Trophoblast cell (in vitro differentiated cells and primary cell): ENCODE results near the gene CD180.

Experiments
- DNase-seq, 2 donors: peaks; one replicate each; pipeline ENCODE4 v3.0.0-alpha.2; 2016
- H2AFZ ChIP-seq: 2 replicates; pipeline ENCODE4 v1.6.1; 2013; ENCODE audit warnings: low read length, moderate library complexity, mild to moderate bottlenecking; ENCODE audit not compliant: insufficient read depth, poor library complexity
- H2AK5ac ChIP-seq: 2 replicates; pipeline ENCODE4 v1.6.1; 2013; ENCODE audit warnings: mild to moderate bottlenecking, low read length
- H2BK120ac ChIP-seq: 2 replicates; pipeline ENCODE4 v1.6.1; 2013; ENCODE audit warnings: low read length, mild to moderate bottlenecking, moderate library complexity; ENCODE audit not compliant: insufficient read depth, poor library complexity
- H2BK12ac ChIP-seq: 2 replicates; pipeline ENCODE4 v1.6.1; 2013; ENCODE audit warnings: mild to moderate bottlenecking, low read length, moderate library complexity
- H2BK5ac ChIP-seq: 2 replicates; pipeline ENCODE4 v1.6.1; 2013; ENCODE audit warnings: low read length, low read depth, moderate library complexity, mild to moderate bottlenecking; ENCODE audit not compliant: poor library complexity
- H3K14ac ChIP-seq: 2 replicates; pipeline ENCODE4 v1.6.1; 2013; ENCODE audit warnings: mild to moderate bottlenecking, low read length
- H3K18ac ChIP-seq: 2 replicates; pipeline ENCODE4 v1.6.1; 2013; ENCODE audit warnings: mild to moderate bottlenecking, low read length
- H3K23ac ChIP-seq: 2 replicates; pipeline ENCODE4 v1.6.1; 2013; ENCODE audit warnings: low read length
- H3K27ac ChIP-seq: 2 replicates; pipeline ENCODE4 v1.5.1; 2013; ENCODE audit warnings: low read depth, mild to moderate bottlenecking, inconsistent platforms, low read length, moderate library complexity
- H3K27me3 ChIP-seq: 2 replicates; pipeline ENCODE4 v1.6.1; 2013; ENCODE audit warnings: inconsistent platforms, mild to moderate bottlenecking, low read length, moderate library complexity; ENCODE audit not compliant: insufficient read depth
- H3K36me3 ChIP-seq, 2 experiments: 1 replicate in 1 of 2; 2 replicates in 1 of 2; pipeline ENCODE4 v1.6.1; 2013; ENCODE audit warnings: low read length in 2 of 2, mild to moderate bottlenecking in 2 of 2, moderate library complexity in 1 of 2; ENCODE audit not compliant: insufficient read depth in 2 of 2, control insufficient read depth in 1 of 2
- H3K4ac ChIP-seq: 2 replicates; pipeline ENCODE4 v1.6.1; 2013; ENCODE audit warnings: low read depth, mild to moderate bottlenecking, low read length, moderate library complexity
- H3K4me1 ChIP-seq, 2 experiments: 1 replicate in 1 of 2; 2 replicates in 1 of 2; pipeline ENCODE4 v1.6.1; 2013; ENCODE audit warnings: low read length in 2 of 2, mild to moderate bottlenecking in 2 of 2, moderate library complexity in 1 of 2; ENCODE audit not compliant: insufficient read depth in 2 of 2, control insufficient read depth in 1 of 2
- H3K4me2 ChIP-seq: 2 replicates; pipeline ENCODE4 v1.6.1; 2013; ENCODE audit warnings: inconsistent platforms, mild to moderate bottlenecking, low read length, moderate library complexity
- H3K4me3 ChIP-seq: 2 replicates; pipeline ENCODE4 v1.5.1; 2013; ENCODE audit warnings: mild to moderate bottlenecking, low read depth, low read length, inconsistent platforms
- H3K79me1 ChIP-seq: one replicate; pipeline ENCODE4 v1.6.1; 2013; ENCODE audit warnings: low read length
- H3K79me2 ChIP-seq: 2 replicates; pipeline ENCODE4 v1.6.1; 2013; ENCODE audit warnings: low read length, mild to moderate bottlenecking; ENCODE audit not compliant: control insufficient read depth, insufficient read depth, poor library complexity
- H3K9ac ChIP-seq: 2 replicates; pipeline ENCODE4 v1.6.1; 2013; ENCODE audit warnings: mild to moderate bottlenecking, low read length
- H3K9me3 ChIP-seq: 2 replicates; pipeline ENCODE4 v1.6.1; 2013; ENCODE audit warnings: low read depth, mild to moderate bottlenecking, control low read depth, inconsistent platforms, low read length; ENCODE audit not compliant: insufficient read depth
- H4K12ac ChIP-seq: 2 replicates; pipeline ENCODE4 v1.6.1; 2013; ENCODE audit warnings: low read depth, mild to moderate bottlenecking, low read length, moderate library complexity
- H4K8ac ChIP-seq: 2 replicates; pipeline ENCODE4 v1.6.1; 2013; ENCODE audit warnings: low read depth, mild to moderate bottlenecking, low read length, moderate library complexity
- H4K91ac ChIP-seq: one replicate; pipeline ENCODE4 v1.6.1; 2013; ENCODE audit warnings: low read depth, mild to moderate bottlenecking, low read length, moderate library complexity
- WGBS: extraction: QIAGEN DNeasy Blood & Tissue Kit; methylation state at CpG from one replicate; pipeline ENCODE4 v1.1.7; 2013; ENCODE audit warnings: missing lambda C conversion rate; ENCODE audit not compliant: insufficient read length, insufficient coverage; ENCODE audit errors: extremely low coverage; 5-methylcytosine and 5-hydroxymethylcytosine counted together

The CD180 gene

DNA sequence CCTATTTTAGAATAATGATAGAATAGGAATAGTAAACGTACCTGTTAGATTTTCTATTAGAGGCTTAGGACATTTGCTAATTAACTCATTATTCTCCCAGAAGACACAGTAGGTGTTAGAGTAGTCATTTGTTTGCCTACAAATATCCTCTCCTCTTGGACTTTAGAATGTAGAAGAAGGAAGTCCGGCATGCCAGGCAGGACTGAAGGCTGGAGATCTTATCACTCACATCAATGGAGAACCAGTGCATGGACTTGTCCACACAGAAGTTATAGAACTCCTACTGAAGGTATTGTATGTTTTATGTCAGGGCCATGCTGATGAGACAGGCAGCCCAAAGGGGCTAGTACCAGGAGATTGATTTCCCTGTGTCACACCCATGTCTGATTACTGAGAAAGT is 43.3 kb downstream of the CD180 start:
- Histone ChIP-seq H3K27me3 (no peaks in the 10 kb centered on the region), H3K79me1 (no peaks in the 10 kb centered on the region), H3K14ac (no peak overlapping the region), H3K4me2 (no peak overlapping the region), H3K79me2 (no peaks in the 10 kb centered on the region), H2AK5ac (no peak overlapping the region), H3K23ac (no peak overlapping the region), H3K9me3 (no peaks in the 10 kb centered on the region), H3K27ac (no peak overlapping the region), H4K91ac (no peak overlapping the region), H3K4me1 (no peaks in the 10 kb centered on the region), H3K4ac (no peak overlapping the region), H3K36me3 (peaks cover 2 to 4% of the 10 kb centered on the region in 2 experiments), H2BK120ac (no peak overlapping the region), H2AFZ (no peak overlapping the region), H4K12ac (no peak overlapping the region), H3K4me3 (no peak overlapping the region), H3K18ac (no peak overlapping the region), H2BK5ac (no peak overlapping the region), H4K8ac (no peak overlapping the region), H2BK12ac (no peak overlapping the region), H3K9ac (no peak overlapping the region)
- DNase-seq = no peak
- no CpG with 5 or more reads among the region's 2 CpGs for WGBS

- H2AFZ ChIP-seq = no peak overlapping the region
- no peak overlapping the region for H3K27ac ChIP-seq
- no peaks in the 10 kb centered on the region for H3K79me2 ChIP-seq
- no peak overlapping the region for H2BK120ac ChIP-seq
- H3K23ac ChIP-seq = no peak overlapping the region
- no peak overlapping the region for H4K91ac ChIP-seq
- H3K4me3 ChIP-seq = no peak overlapping the region
- H2BK12ac ChIP-seq = no peak overlapping the region
- no peak for DNase-seq
- no peak overlapping the region for H3K4ac ChIP-seq
- peaks cover 2 to 4% of the 10 kb centered on the region in 2 experiments for H3K36me3 ChIP-seq
- WGBS = no CpG with 5 or more reads among the region's 6 CpGs
- H2AK5ac ChIP-seq = no peak overlapping the region
- H2BK5ac ChIP-seq = no peak overlapping the region
- no peak overlapping the region for H4K12ac ChIP-seq
- no peaks in the 10 kb centered on the region for H3K79me1 ChIP-seq
- no peak overlapping the region for H3K4me2 ChIP-seq
- H4K8ac ChIP-seq = no peak overlapping the region
- H3K14ac ChIP-seq = no peak overlapping the region
- H3K9ac ChIP-seq = no peak overlapping the region
- no peaks in the 10 kb centered on the region for H3K27me3 ChIP-seq
- no peaks in the 10 kb centered on the region for H3K4me1 ChIP-seq
- H3K9me3 ChIP-seq = no peaks in the 10 kb centered on the region
- H3K18ac ChIP-seq = no peak overlapping the region
These were observed 44.2 kb downstream of the CD180 start for GRCh38 chr5:67152400-67152799.

- Histone ChIP-seq H2BK5ac (no peak overlapping the region), H3K4ac (no peak overlapping the region), H3K18ac (no peak overlapping the region), H3K9ac (no peak overlapping the region), H4K8ac (no peak overlapping the region), H3K27me3 (no peaks in the 10 kb centered on the region), H2BK12ac (no peak overlapping the region), H3K79me2 (no peaks in the 10 kb centered on the region), H4K91ac (no peak overlapping the region), H3K4me3 (no peak overlapping the region), H3K9me3 (no peaks in the 10 kb centered on the region), H3K4me2 (no peak overlapping the region), H3K79me1 (no peaks in the 10 kb centered on the region), H4K12ac (no peak overlapping the region), H3K23ac (no peak overlapping the region), H3K36me3 (peaks cover 9 to 10% of the 10 kb centered on the region in 2 experiments), H2BK120ac (no peak overlapping the region), H3K4me1 (no peaks in the 10 kb centered on the region), H3K27ac (no peak overlapping the region), H3K14ac (no peak overlapping the region), H2AFZ (no peak overlapping the region), H2AK5ac (no peak overlapping the region)
- no CpG with 5 or more reads among the region's 1 CpG for WGBS
- peak in 1 of 2 donors; percentile 41 for DNase-seq
These were observed 46.6 kb downstream of the CD180 start for GRCh38 chr5:67149951-67150523.

DNA sequence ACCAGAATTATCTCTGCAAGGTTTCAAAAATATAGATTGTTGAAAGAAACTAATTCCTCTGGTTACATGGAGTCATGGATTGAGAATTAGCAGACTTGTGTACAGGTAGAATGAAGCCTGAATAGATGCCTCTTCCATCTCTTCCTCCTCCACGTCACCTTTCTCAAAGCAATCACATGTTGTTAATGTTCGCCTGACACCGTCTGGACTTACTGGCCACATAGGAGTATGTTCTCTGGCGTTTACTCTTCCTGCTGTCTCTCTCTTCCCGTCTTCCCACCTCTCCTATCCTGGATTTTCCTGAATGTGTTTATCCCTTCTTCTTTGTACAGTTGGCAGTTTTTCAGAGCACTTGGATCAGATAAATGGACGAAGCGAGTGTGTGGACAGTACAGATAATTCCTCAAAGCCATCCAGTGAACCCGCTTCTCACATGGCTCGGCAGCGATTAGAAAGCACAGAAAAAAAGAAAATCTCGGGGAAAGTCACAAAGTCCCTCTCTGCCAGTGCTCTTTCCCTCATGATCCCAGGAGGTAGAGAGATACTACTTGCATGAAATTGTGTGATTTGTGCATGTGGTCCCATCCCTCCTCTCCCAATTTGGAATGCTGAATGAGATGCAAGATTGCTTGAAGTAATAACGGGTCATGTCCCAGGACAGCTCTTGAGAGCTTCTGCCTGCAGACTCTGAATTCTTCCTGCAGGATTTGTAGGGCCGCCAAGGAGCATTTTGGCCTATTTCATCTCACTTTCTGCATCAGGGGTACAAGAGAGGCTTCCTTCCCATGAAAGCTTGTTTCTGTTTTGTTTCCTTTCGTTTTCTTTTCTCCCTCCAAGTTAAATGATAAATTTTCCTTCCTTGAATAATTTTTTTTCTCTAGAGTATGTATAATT is 47.3 kb downstream of the CD180 start:
- no peaks in the 10 kb centered on the region for H3K4me1 ChIP-seq
- H3K9me3 ChIP-seq = no peaks in the 10 kb centered on the region
- H3K27ac ChIP-seq = no peak overlapping the region
- no peak overlapping the region for H3K4me2 ChIP-seq
- H4K91ac ChIP-seq = no peak overlapping the region
- no peaks in the 10 kb centered on the region for H3K27me3 ChIP-seq
- H3K14ac ChIP-seq = no peak overlapping the region
- H3K79me1 ChIP-seq = no peaks in the 10 kb centered on the region
- no peak overlapping the region for H2BK12ac ChIP-seq
- no CpG with 5 or more reads among the region's 14 CpGs for WGBS
- H3K36me3 ChIP-seq = peaks cover 9 to 10% of the 10 kb centered on the region in 2 experiments
- H2BK120ac ChIP-seq = no peak overlapping the region
- H3K9ac ChIP-seq = no peak overlapping the region
- H3K4ac ChIP-seq = no peak overlapping the region
- no peak overlapping the region for H2AK5ac ChIP-seq
- no peak for DNase-seq
- H2BK5ac ChIP-seq = no peak overlapping the region
- H2AFZ ChIP-seq = no peak overlapping the region
- H4K12ac ChIP-seq = no peak overlapping the region
- no peak overlapping the region for H3K4me3 ChIP-seq
- no peaks in the 10 kb centered on the region for H3K79me2 ChIP-seq
- no peak overlapping the region for H4K8ac ChIP-seq
- H3K23ac ChIP-seq = no peak overlapping the region
- no peak overlapping the region for H3K18ac ChIP-seq
